ENCODE data around the gene SLC22A2.

DNA sequence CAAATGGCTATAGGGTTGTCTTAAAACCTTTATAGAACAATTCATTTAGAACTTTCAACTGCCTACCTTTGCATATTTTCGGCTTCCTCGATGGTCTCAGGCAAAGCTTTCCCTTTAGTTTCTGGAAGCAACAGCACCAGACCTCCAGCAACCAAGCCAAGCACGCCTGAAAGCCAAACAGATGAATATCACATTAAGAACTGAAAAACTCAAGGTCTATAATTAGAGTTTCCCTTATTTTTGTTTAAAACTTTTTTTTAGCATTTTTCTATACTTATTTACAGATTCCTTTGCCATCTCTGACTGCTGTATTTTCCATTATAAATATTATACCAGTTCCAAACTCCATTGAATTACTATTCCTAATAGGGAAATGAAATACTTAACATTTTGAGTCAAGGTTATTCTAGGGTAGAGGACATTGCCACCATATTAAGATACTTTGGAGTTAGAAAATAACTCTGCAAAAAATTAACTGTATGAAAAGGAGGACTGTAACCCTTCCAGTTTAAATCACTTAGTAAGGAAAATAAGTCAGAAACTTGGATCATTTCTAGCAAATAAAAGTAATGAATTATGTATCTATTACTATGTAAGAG lies 33.9 kb downstream of the SLC22A2 start:
- TF ChIP-seq, protein P1, sequence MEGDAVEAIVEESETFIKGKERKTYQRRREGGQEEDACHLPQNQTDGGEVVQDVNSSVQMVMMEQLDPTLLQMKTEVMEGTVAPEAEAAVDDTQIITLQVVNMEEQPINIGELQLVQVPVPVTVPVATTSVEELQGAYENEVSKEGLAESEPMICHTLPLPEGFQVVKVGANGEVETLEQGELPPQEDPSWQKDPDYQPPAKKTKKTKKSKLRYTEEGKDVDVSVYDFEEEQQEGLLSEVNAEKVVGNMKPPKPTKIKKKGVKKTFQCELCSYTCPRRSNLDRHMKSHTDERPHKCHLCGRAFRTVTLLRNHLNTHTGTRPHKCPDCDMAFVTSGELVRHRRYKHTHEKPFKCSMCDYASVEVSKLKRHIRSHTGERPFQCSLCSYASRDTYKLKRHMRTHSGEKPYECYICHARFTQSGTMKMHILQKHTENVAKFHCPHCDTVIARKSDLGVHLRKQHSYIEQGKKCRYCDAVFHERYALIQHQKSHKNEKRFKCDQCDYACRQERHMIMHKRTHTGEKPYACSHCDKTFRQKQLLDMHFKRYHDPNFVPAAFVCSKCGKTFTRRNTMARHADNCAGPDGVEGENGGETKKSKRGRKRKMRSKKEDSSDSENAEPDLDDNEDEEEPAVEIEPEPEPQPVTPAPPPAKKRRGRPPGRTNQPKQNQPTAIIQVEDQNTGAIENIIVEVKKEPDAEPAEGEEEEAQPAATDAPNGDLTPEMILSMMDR (IDR thresholded peaks at IDR 0.05), result no peak
- TF ChIP-seq POLR2A (IDR thresholded peaks at IDR 0.05), result no peak
